Measurements from ENCODE around the gene BUD13. TPM values are rescaled to one million over a fixed set of nuclear protein-coding genes. Genes with fewer than 3 reads are reported as not detected.

BUD13 gene
- total RNA-seq, 4 donors from 2014 or later: 16.3 to 42.9 (median 20.1) TPM

GRCh38 chr11:116729501-116730240, 43.1 kb downstream of the BUD13 start:
- Histone ChIP-seq H3K4me3 (no peak overlapping the region), H3K27me3 (no peaks in the 10 kb centered on the region), H3K9me3 (no peaks in the 10 kb centered on the region), H3K36me3 (no peaks in the 10 kb centered on the region), H3K4me1 (peaks cover 0 to 6% (median 0%) of the 10 kb centered on the region in 4 donors), H3K27ac (no peak overlapping the region)
- DNase-seq: peak in 1 of 3 donors; percentile 26
- TF ChIP-seq CTCF (IDR thresholded peaks at IDR 0.05) (no peak), POLR2A (IDR thresholded peaks at IDR 0.05) (no peak)

GRCh38 chr11:116727990-116728389, 44.8 kb downstream of the BUD13 start:
- Histone ChIP-seq H3K36me3 (no peaks in the 10 kb centered on the region), H3K9me3 (no peaks in the 10 kb centered on the region), H3K27ac (no peak overlapping the region), H3K4me1 (peaks cover 0 to 6% (median 0%) of the 10 kb centered on the region in 4 donors), H3K4me3 (no peak overlapping the region), H3K27me3 (no peaks in the 10 kb centered on the region)
- TF ChIP-seq POLR2A (IDR thresholded peaks at IDR 0.05): no peak
- no peak for TF ChIP-seq CTCF (IDR thresholded peaks at IDR 0.05)
- DNase-seq: no peak

GRCh38 chr11:116725434-116726221, 47.2 kb downstream of the BUD13 start:
- Histone ChIP-seq H3K27ac (no peak overlapping the region), H3K4me3 (no peak overlapping the region), H3K9me3 (no peaks in the 10 kb centered on the region), H3K36me3 (no peaks in the 10 kb centered on the region), H3K4me1 (peaks cover 0 to 4% (median 0%) of the 10 kb centered on the region in 4 donors), H3K27me3 (no peaks in the 10 kb centered on the region)
- DNase-seq: peak in 1 of 3 donors; percentile 47
- TF ChIP-seq POLR2A (IDR thresholded peaks at IDR 0.05): no peak
- no peak for TF ChIP-seq CTCF (IDR thresholded peaks at IDR 0.05)

- H3K27me3 ChIP-seq: no peaks in the 10 kb centered on the region
- no peaks in the 10 kb centered on the region for H3K9me3 ChIP-seq
- no peak overlapping the region for H3K4me3 ChIP-seq
- TF ChIP-seq POLR2A (IDR thresholded peaks at IDR 0.05) (no peak), CTCF (IDR thresholded peaks at IDR 0.05) (no peak)
- no peaks in the 10 kb centered on the region for H3K4me1 ChIP-seq
- H3K27ac ChIP-seq: no peak overlapping the region
- DNase-seq: peak in 1 of 3 donors; percentile 26
- no peaks in the 10 kb centered on the region for H3K36me3 ChIP-seq
Measured at GRCh38 chr11:116724813-116725212, 48.0 kb downstream of the BUD13 start.

GRCh38 chr11:116723511-116723910, 49.3 kb downstream of the BUD13 start:
- Histone ChIP-seq H3K27me3 (no peaks in the 10 kb centered on the region), H3K9me3 (no peaks in the 10 kb centered on the region), H3K4me3 (no peak overlapping the region), H3K4me1 (no peaks in the 10 kb centered on the region), H3K27ac (no peak overlapping the region), H3K36me3 (no peaks in the 10 kb centered on the region)
- DNase-seq: no peak
- TF ChIP-seq CTCF (IDR thresholded peaks at IDR 0.05): no peak
- no peak for TF ChIP-seq POLR2A (IDR thresholded peaks at IDR 0.05)

All from Peyer's patch (tissue), 4 donors.